GM23338 (cell line): ENCODE results near the gene DOCK7. TPM values are rescaled to one million over a fixed set of nuclear protein-coding genes. Genes with fewer than 3 reads are reported as not detected.

ENCODE experiments used
- ATAC-seq: fragments of 200-7000 bp; cut with Tn5 transposase; 3 replicates; pipeline ENCODE4 v1.9.1; 2020
- DNase-seq: peaks from one replicate; pipeline ENCODE4 v3.0.0-alpha.2; 2015; ENCODE audit warnings: low spot score
- H2AFZ ChIP-seq: fragments of 200-600 bp; sonication (generic); 2 replicates; pipeline ENCODE4 v1.8.0; 2016; ENCODE audit warnings: antibody characterized with exemption, mild to moderate bottlenecking, moderate library complexity
- H3F3A ChIP-seq: fragments of 200-600 bp; sonication (generic); replicated peaks from 2 replicates; pipeline ENCODE4 v1.8.0; 2017; ENCODE audit warnings: antibody characterized with exemption, mixed run types, low read depth
- H3K27ac ChIP-seq: fragments of 200-600 bp; sonication (generic); 2 replicates; pipeline ENCODE4 v1.6.1; 2016; ENCODE audit warnings: low read depth
- H3K27me3 ChIP-seq: fragments of 200-600 bp; sonication (generic); 2 replicates; pipeline ENCODE4 v1.8.0; 2016; ENCODE audit warnings: mild to moderate bottlenecking, mixed run types, moderate library complexity; ENCODE audit not compliant: insufficient read depth
- H3K36me3 ChIP-seq: fragments of 200-600 bp; sonication (generic); 2 replicates; pipeline ENCODE4 v1.8.0; 2016; ENCODE audit warnings: mild to moderate bottlenecking; ENCODE audit not compliant: insufficient read depth
- H3K4me1 ChIP-seq: fragments of 200-600 bp; sonication (generic); 2 replicates; pipeline ENCODE4 v1.8.0; 2016; ENCODE audit warnings: mild to moderate bottlenecking, moderate library complexity; ENCODE audit not compliant: insufficient read depth
- H3K4me2 ChIP-seq: fragments of 200-600 bp; sonication (generic); 2 replicates; pipeline ENCODE4 v1.7.1; 2017; ENCODE audit warnings: mixed run types
- H3K4me3 ChIP-seq: fragments of 200-600 bp; sonication (generic); 2 replicates; pipeline ENCODE4 v1.6.1; 2016; ENCODE audit warnings: mixed run types
- H3K79me2 ChIP-seq: fragments of 200-600 bp; sonication (generic); replicated peaks from 2 replicates; pipeline ENCODE4 v1.8.0; 2017; ENCODE audit warnings: mild to moderate bottlenecking; ENCODE audit not compliant: insufficient read depth
- H3K9me2 ChIP-seq: fragments of 200-600 bp; sonication (generic); 2 replicates; pipeline ENCODE4 v1.8.0; 2017; ENCODE audit not compliant: insufficient read depth
- H4K20me1 ChIP-seq: fragments of 200-600 bp; sonication (generic); replicated peaks from 2 replicates; pipeline ENCODE4 v1.8.0; 2017; ENCODE audit warnings: mild to moderate bottlenecking; ENCODE audit not compliant: insufficient read depth
- H3K27ac Mint-ChIP-seq: 2 replicates; pipeline ENCODE4 v1.8.0; 2020; ENCODE audit warnings: inconsistent platforms, mild to moderate bottlenecking, moderate library complexity, mixed read lengths
- H3K27me3 Mint-ChIP-seq: 3 replicates; pipeline ENCODE4 v1.8.0; 2022; ENCODE audit warnings: low read depth, mild to moderate bottlenecking, moderate library complexity, mixed read lengths, inconsistent platforms; ENCODE audit not compliant: insufficient read depth, poor library complexity
- H3K36me3 Mint-ChIP-seq: 3 replicates; pipeline ENCODE4 v1.8.0; 2021; ENCODE audit warnings: low read depth, mild to moderate bottlenecking, inconsistent platforms, moderate library complexity, mixed read lengths
- H3K4me1 Mint-ChIP-seq: 3 replicates; pipeline ENCODE4 v1.8.0; 2020; ENCODE audit warnings: mild to moderate bottlenecking, inconsistent platforms, mixed read lengths
- H3K4me3 Mint-ChIP-seq: 3 replicates; pipeline ENCODE4 v1.8.0; 2021; ENCODE audit warnings: moderate library complexity, mild to moderate bottlenecking, inconsistent platforms, mixed read lengths
- H3K9me3 Mint-ChIP-seq: 3 replicates; pipeline ENCODE4 v1.8.0; 2020; ENCODE audit warnings: moderate library complexity, mild to moderate bottlenecking, inconsistent platforms, mixed read lengths
- CREB1 ChIP-seq: fragments of 250-450 bp; sonication (Bioruptor Pico); IDR thresholded peaks from 2 replicates; pipeline ENCODE4 v1.5.0; 2020; ENCODE audit warnings: low read depth, mild to moderate bottlenecking, moderate library complexity
- CTCF ChIP-seq, 2 experiments: fragments of 200-600 bp in 1 of 2; sonication (generic) in 1 of 2; conservative IDR thresholded peaks; 2 replicates each; pipeline versions ENCODE4 v1.5.1 to v1.6.1; 2016 to 2017; ENCODE audit warnings: antibody characterized with exemption in 2 of 2, low read depth in 2 of 2, mild to moderate bottlenecking in 2 of 2, moderate library complexity in 1 of 2
- ETS1 ChIP-seq: IDR thresholded peaks from 2 replicates; pipeline ENCODE4 v1.6.1; 2016; ENCODE audit warnings: antibody characterized with exemption
- EZH2 ChIP-seq: fragments of 200-600 bp; sonication (generic); IDR thresholded peaks from one replicate; pipeline ENCODE4 v1.8.0; 2017; ENCODE audit warnings: antibody characterized with exemption, mild to moderate bottlenecking, low read depth; ENCODE audit not compliant: unreplicated experiment
- EZH2phosphoT487 ChIP-seq: fragments of 200-600 bp; sonication (generic); IDR thresholded peaks from one replicate; pipeline ENCODE4 v1.8.1; 2018; ENCODE audit warnings: antibody characterized with exemption; ENCODE audit not compliant: unreplicated experiment
- JUNB ChIP-seq: IDR thresholded peaks from one replicate; pipeline ENCODE4 v1.6.1; 2016; ENCODE audit warnings: antibody characterized with exemption; ENCODE audit not compliant: unreplicated experiment
- NANOG ChIP-seq: IDR thresholded peaks from 2 replicates; pipeline ENCODE4 v1.6.1; 2016; ENCODE audit warnings: antibody characterized with exemption, borderline replicate concordance
- POLR2AphosphoS5 ChIP-seq: IDR thresholded peaks from 2 replicates; pipeline ENCODE4 v1.6.1; 2016; ENCODE audit warnings: antibody characterized with exemption, low read depth
- STAT1 ChIP-seq: IDR thresholded peaks from one replicate; pipeline ENCODE4 v1.6.1; 2016; ENCODE audit warnings: antibody characterized with exemption; ENCODE audit not compliant: unreplicated experiment
- ZNF114 ChIP-seq: fragments of 250-450 bp; sonication (Bioruptor Pico); IDR thresholded peaks from 2 replicates; pipeline ENCODE4 v1.5.0; 2020; ENCODE audit warnings: mild to moderate bottlenecking, moderate library complexity
- ZNF331 ChIP-seq: fragments of 250-450 bp; sonication (Bioruptor Pico); IDR thresholded peaks from 2 replicates; pipeline ENCODE4 v1.5.0; 2020; ENCODE audit warnings: low read depth, mild to moderate bottlenecking, moderate library complexity
- ZNF462 ChIP-seq: fragments of 250-450 bp; sonication (Bioruptor Pico); IDR thresholded peaks from 2 replicates; pipeline ENCODE4 v1.5.0; 2020; ENCODE audit warnings: mild to moderate bottlenecking, moderate library complexity
- polyA plus RNA-seq: library from polyadenylated mRNA; unstranded; fragments of >200 nt; fragmentation: Nextera tagmentation; extraction: Ambion mirVana; gene quantifications from 2 replicates; pipeline ENCODE4 v1.2.1, GENCODE V29; 2016
- total RNA-seq: library from RNA; depleted of rRNA; stranded (reverse); fragments of >200 nt; shearing (Covaris generic); gene quantifications from 2 replicates; pipeline ENCODE4 v1.2.3, GENCODE V29; 2014
- TF ChIP-seq, protein P1 (sequence below): IDR thresholded peaks from one replicate; pipeline ENCODE4 v1.6.1; 2018; ENCODE audit warnings: antibody characterized with exemption; ENCODE audit not compliant: unreplicated experiment

Gene DOCK7
- total and polyA plus RNA-seq, 2 experiments from 2014 or later: 20.5 to 37.3 TPM

DNA sequence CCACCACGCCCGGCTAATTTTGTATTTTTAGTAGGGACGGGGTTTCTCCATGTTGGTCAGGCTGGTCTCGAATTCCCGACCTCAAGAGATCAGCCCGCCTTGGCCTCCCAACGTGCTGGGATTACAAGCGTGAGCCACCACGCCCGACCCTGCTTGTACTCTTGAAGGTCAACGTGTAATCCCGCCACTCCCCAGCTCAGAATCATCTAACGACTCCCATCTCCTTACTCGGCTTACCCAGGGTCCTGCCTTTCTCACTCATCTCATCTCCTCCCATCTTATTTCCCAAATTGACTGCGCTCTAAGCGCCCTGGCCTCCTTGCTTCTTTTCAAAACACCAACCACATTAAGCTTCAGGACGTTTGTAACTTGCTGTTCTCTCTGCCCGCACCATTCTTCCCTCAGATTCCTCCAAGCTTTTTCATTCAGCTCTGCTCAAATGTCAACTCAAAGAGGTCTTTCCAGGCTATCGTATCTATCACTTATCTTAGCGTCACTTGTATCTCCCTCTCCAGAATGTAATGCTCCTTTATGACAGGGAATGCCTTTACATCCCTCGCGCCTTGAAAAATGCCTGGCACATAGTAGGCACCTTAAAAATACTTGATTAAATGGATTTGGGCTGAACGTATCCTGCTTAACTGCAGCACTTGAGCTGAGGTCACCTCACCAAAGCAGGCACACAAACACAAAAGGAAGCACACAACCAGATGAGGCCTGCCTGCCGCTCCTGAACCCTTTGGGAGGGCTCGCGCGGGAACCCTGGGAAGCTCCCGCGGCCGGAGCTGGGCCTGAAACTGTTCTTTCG, 252.8 kb downstream of the DOCK7 start:
- peak overlapping the region; percentile 89 for H3K4me3 Mint-ChIP-seq
- peak; percentile 21 for DNase-seq

More for the DNA sequence above, 252.8 kb downstream of the DOCK7 start:
- no peaks in the 10 kb centered on the region for H3K9me3 Mint-ChIP-seq
- Histone ChIP-seq H3K4me1 (peaks cover 16% of the 10 kb centered on the region), H3K36me3 (no peaks in the 10 kb centered on the region), H4K20me1 (peaks cover 26% of the 10 kb centered on the region), H3K27ac (peak overlapping the region; percentile 97), H2AFZ (peak overlapping the region; percentile 64; the same call in 1 of the 2 replicates), H3F3A (peaks cover 6% of the 10 kb centered on the region; the same call in 1 of the 2 replicates), H3K4me3 (peak overlapping the region; percentile 64), H3K79me2 (peaks cover 33% of the 10 kb centered on the region), H3K9me2 (no peaks in the 10 kb centered on the region; the same call in 1 of the 2 replicates), H3K4me2 (peak overlapping the region; percentile 80), H3K27me3 (no peaks in the 10 kb centered on the region)
- H3K27me3 Mint-ChIP-seq: peaks cover 17% of the 10 kb centered on the region
- ATAC-seq: peak; percentile 14
- peaks cover 17% of the 10 kb centered on the region for H3K4me1 Mint-ChIP-seq
- TF ChIP-seq STAT1 (no peak), JUNB (no peak), ZNF114 (CRISPR knock-in tag) (no peak), CTCF (conservative IDR thresholded peaks at IDR 0.05; ENCODE audit: low read depth in 2 of 2) (no peak), NANOG (no peak), ETS1 (no peak), EZH2phosphoT487 (no peak), EZH2 (no peak), ZNF331 (no peak), POLR2AphosphoS5 (no peak), CREB1 (CRISPR knock-in tag) (no peak), ZNF462 (CRISPR knock-in tag) (no peak)
- TF ChIP-seq, protein P1, sequence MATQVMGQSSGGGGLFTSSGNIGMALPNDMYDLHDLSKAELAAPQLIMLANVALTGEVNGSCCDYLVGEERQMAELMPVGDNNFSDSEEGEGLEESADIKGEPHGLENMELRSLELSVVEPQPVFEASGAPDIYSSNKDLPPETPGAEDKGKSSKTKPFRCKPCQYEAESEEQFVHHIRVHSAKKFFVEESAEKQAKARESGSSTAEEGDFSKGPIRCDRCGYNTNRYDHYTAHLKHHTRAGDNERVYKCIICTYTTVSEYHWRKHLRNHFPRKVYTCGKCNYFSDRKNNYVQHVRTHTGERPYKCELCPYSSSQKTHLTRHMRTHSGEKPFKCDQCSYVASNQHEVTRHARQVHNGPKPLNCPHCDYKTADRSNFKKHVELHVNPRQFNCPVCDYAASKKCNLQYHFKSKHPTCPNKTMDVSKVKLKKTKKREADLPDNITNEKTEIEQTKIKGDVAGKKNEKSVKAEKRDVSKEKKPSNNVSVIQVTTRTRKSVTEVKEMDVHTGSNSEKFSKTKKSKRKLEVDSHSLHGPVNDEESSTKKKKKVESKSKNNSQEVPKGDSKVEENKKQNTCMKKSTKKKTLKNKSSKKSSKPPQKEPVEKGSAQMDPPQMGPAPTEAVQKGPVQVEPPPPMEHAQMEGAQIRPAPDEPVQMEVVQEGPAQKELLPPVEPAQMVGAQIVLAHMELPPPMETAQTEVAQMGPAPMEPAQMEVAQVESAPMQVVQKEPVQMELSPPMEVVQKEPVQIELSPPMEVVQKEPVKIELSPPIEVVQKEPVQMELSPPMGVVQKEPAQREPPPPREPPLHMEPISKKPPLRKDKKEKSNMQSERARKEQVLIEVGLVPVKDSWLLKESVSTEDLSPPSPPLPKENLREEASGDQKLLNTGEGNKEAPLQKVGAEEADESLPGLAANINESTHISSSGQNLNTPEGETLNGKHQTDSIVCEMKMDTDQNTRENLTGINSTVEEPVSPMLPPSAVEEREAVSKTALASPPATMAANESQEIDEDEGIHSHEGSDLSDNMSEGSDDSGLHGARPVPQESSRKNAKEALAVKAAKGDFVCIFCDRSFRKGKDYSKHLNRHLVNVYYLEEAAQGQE: no peak
- peak overlapping the region; percentile 99 for H3K27ac Mint-ChIP-seq
- H3K36me3 Mint-ChIP-seq: peaks cover 3% of the 10 kb centered on the region; the same call in 2 of the 3 replicates
